SK-N-SH treated with all-trans-retinoic acid at 6 μM for 48 hours (cell line): ENCODE results near the gene TMEM169.

Experiments used
- ATAC-seq: fragments of 200-7000 bp; cut with Tn5 transposase; 3 replicates; pipeline ENCODE4 v1.9.1; 2020; ENCODE audit warnings: mild to moderate bottlenecking, moderate library complexity
- ARNTL ChIP-seq: fragments of 450-650 bp; formaldehyde crosslinking; IDR thresholded peaks from 2 replicates; pipeline ENCODE4 v1.5.0; 2020; ENCODE audit warnings: low read depth, mild to moderate bottlenecking, moderate library complexity, borderline replicate concordance
- BACH2 ChIP-seq: fragments of 250-450 bp; sonication (Bioruptor Pico); IDR thresholded peaks from 2 replicates; pipeline ENCODE4 v1.9.0; 2021; ENCODE audit warnings: mild to moderate bottlenecking, borderline replicate concordance
- CREB5 ChIP-seq: fragments of 250-450 bp; sonication (Bioruptor Pico); IDR thresholded peaks from 2 replicates; pipeline ENCODE4 v1.5.1; 2020; ENCODE audit warnings: low read depth, mild to moderate bottlenecking, moderate library complexity
- CSDC2 ChIP-seq: fragments of 250-450 bp; sonication (Bioruptor Pico); IDR thresholded peaks from 2 replicates; pipeline ENCODE4 v1.5.0; 2020; ENCODE audit warnings: mild to moderate bottlenecking, moderate library complexity
- CSRNP3 ChIP-seq: fragments of 250-450 bp; sonication (Bioruptor Pico); IDR thresholded peaks from 2 replicates; pipeline ENCODE4 v1.5.1; 2021; ENCODE audit warnings: mild to moderate bottlenecking, moderate library complexity
- GLIS3 ChIP-seq: fragments of 250-450 bp; sonication (Bioruptor Pico); IDR thresholded peaks from 2 replicates; pipeline ENCODE4 v1.5.0; 2020; ENCODE audit warnings: mild to moderate bottlenecking, moderate library complexity
- ISL1 ChIP-seq: fragments of 250-450 bp; sonication (Bioruptor Pico); IDR thresholded peaks from 2 replicates; pipeline ENCODE4 v2.1.2; 2022; ENCODE audit warnings: mild to moderate bottlenecking, moderate library complexity
- OSR1 ChIP-seq: fragments of 250-450 bp; sonication (Bioruptor Pico); IDR thresholded peaks from 2 replicates; pipeline ENCODE4 v1.8.0; 2022; ENCODE audit warnings: moderate library complexity, mild to moderate bottlenecking, inconsistent platforms
- PATZ1 ChIP-seq: fragments of 250-450 bp; sonication (Bioruptor Pico); IDR thresholded peaks from 2 replicates; pipeline ENCODE4 v1.8.0; 2020; ENCODE audit warnings: mild to moderate bottlenecking, moderate library complexity, borderline replicate concordance
- PPARA ChIP-seq: fragments of 250-450 bp; sonication (Bioruptor Pico); IDR thresholded peaks from 2 replicates; pipeline ENCODE4 v1.5.0; 2020; ENCODE audit warnings: mild to moderate bottlenecking, borderline replicate concordance
- RARB ChIP-seq: fragments of 250-450 bp; sonication (Bioruptor Pico); IDR thresholded peaks from 2 replicates; pipeline ENCODE4 v1.8.0; 2021; ENCODE audit warnings: mild to moderate bottlenecking, moderate library complexity
- SNAI2 ChIP-seq: fragments of 250-450 bp; sonication (Bioruptor Pico); IDR thresholded peaks from 2 replicates; pipeline ENCODE4 v1.5.0; 2020; ENCODE audit warnings: mild to moderate bottlenecking, moderate library complexity
- TCF4 ChIP-seq: fragments of 250-450 bp; sonication (Bioruptor Pico); IDR thresholded peaks from 2 replicates; pipeline ENCODE4 v1.8.0; 2021; ENCODE audit warnings: mild to moderate bottlenecking, moderate library complexity, borderline replicate concordance
- TSHZ2 ChIP-seq: fragments of 250-450 bp; sonication (Bioruptor Pico); IDR thresholded peaks from 2 replicates; pipeline ENCODE4 v1.5.0; 2020; ENCODE audit warnings: mild to moderate bottlenecking, moderate library complexity
- ZC3H10 ChIP-seq: fragments of 250-450 bp; sonication (Bioruptor Pico); IDR thresholded peaks from 2 replicates; pipeline ENCODE4 v1.5.1; 2021; ENCODE audit warnings: mild to moderate bottlenecking, moderate library complexity
- ZFP3 ChIP-seq: fragments of 250-450 bp; sonication (Bioruptor Pico); IDR thresholded peaks from 2 replicates; pipeline ENCODE4 v1.5.0; 2020; ENCODE audit warnings: mild to moderate bottlenecking, moderate library complexity
- ZFP30 ChIP-seq: fragments of 450-650 bp; formaldehyde crosslinking; IDR thresholded peaks from 2 replicates; pipeline ENCODE4 v1.5.0; 2022; ENCODE audit warnings: mild to moderate bottlenecking, moderate library complexity
- ZNF565 ChIP-seq: fragments of 450-650 bp; formaldehyde crosslinking; conservative IDR thresholded peaks from 2 replicates; pipeline ENCODE4 v1.5.0; 2020; ENCODE audit warnings: low read depth, mild to moderate bottlenecking, moderate library complexity
- ZNF70 ChIP-seq: fragments of 450-650 bp; formaldehyde crosslinking; IDR thresholded peaks from 2 replicates; pipeline ENCODE4 v1.5.0; 2020; ENCODE audit warnings: mild to moderate bottlenecking, moderate library complexity
- ZNF8 ChIP-seq: fragments of 450-650 bp; formaldehyde crosslinking; IDR thresholded peaks from 2 replicates; pipeline ENCODE4 v1.5.0; 2020; ENCODE audit warnings: mild to moderate bottlenecking, moderate library complexity

Gene TMEM169

GRCh38 chr2:216117561-216118340, 36.0 kb downstream of the TMEM169 start:
- TF ChIP-seq TSHZ2 (CRISPR knock-in tag) = no peak
- TF ChIP-seq ISL1 (CRISPR knock-in tag) = no peak
- no peak for TF ChIP-seq CSDC2 (CRISPR knock-in tag)
- TF ChIP-seq ZFP3 = no peak
- TF ChIP-seq ZFP30 (CRISPR knock-in tag) = no peak
- no peak for TF ChIP-seq CSRNP3 (CRISPR knock-in tag)
- TF ChIP-seq GLIS3 (CRISPR knock-in tag) = no peak
- no peak for TF ChIP-seq PPARA (CRISPR knock-in tag)
- TF ChIP-seq CREB5 (CRISPR knock-in tag) = no peak
- TF ChIP-seq ZC3H10 (CRISPR knock-in tag) = no peak
- no peak for TF ChIP-seq ZNF565 (CRISPR knock-in tag)
- TF ChIP-seq SNAI2 = no peak
- no peak for TF ChIP-seq ZNF8 (CRISPR knock-in tag)
- no peak for ATAC-seq

GRCh38 chr2:216118474-216118873, 36.8 kb downstream of the TMEM169 start:
- TF ChIP-seq ZNF70 (CRISPR knock-in tag) (no peak), ARNTL (CRISPR knock-in tag) (no peak), ZFP30 (CRISPR knock-in tag) (no peak), ZNF565 (CRISPR knock-in tag) (no peak), SNAI2 (no peak), ZNF8 (CRISPR knock-in tag) (no peak), GLIS3 (CRISPR knock-in tag) (no peak), PPARA (CRISPR knock-in tag) (no peak), RARB (no peak), PATZ1 (no peak), TSHZ2 (CRISPR knock-in tag) (no peak), ISL1 (CRISPR knock-in tag) (no peak), BACH2 (CRISPR knock-in tag) (no peak), CSRNP3 (CRISPR knock-in tag) (no peak), ZC3H10 (CRISPR knock-in tag) (no peak), CREB5 (CRISPR knock-in tag) (no peak), CSDC2 (CRISPR knock-in tag) (no peak), TCF4 (CRISPR knock-in tag) (no peak), OSR1 (CRISPR knock-in tag) (no peak)
- no peak for ATAC-seq
